Measurements from ENCODE around the gene RPS6KB2.

GRCh38 chr11:67468456-67468758 is 40.1 kb downstream of the RPS6KB2 start:
- TF ChIP-seq CTCF (conservative IDR thresholded peaks at IDR 0.05; ENCODE audit: low read depth, low read length) (no peak), EZH2phosphoT487 (IDR thresholded peaks at IDR 0.05; ENCODE audit: borderline replicate concordance, low read length) (no peak), EZH2 (IDR thresholded peaks at IDR 0.05; ENCODE audit: low read length, unreplicated experiment) (no peak)

All from PC-3 (cell line).